D721Med (cell line): ENCODE data around the gene EPS8.
A peak's percentile ranks its signal among the peaks of the same experiment; 100 is the strongest.

Experiments used
- DNase-seq: peaks from one replicate; pipeline ENCODE4 v3.0.0; 2011; ENCODE audit warnings: low spot score; ENCODE audit not compliant: insufficient read length
- FAIRE-seq: peaks from 2 replicates; lab custom pipeline; 2011; peaks lifted over from hg19 to GRCh38; lab: Jason Lieb, UNC
- TF ChIP-seq, protein P1 (sequence below): IDR thresholded peaks from 2 replicates; pipeline ENCODE4 v1.5.1; 2012; ENCODE audit warnings: mild to moderate bottlenecking, control low read depth; ENCODE audit not compliant: insufficient read depth; ENCODE audit errors: missing control alignments

EPS8 gene

DNA sequence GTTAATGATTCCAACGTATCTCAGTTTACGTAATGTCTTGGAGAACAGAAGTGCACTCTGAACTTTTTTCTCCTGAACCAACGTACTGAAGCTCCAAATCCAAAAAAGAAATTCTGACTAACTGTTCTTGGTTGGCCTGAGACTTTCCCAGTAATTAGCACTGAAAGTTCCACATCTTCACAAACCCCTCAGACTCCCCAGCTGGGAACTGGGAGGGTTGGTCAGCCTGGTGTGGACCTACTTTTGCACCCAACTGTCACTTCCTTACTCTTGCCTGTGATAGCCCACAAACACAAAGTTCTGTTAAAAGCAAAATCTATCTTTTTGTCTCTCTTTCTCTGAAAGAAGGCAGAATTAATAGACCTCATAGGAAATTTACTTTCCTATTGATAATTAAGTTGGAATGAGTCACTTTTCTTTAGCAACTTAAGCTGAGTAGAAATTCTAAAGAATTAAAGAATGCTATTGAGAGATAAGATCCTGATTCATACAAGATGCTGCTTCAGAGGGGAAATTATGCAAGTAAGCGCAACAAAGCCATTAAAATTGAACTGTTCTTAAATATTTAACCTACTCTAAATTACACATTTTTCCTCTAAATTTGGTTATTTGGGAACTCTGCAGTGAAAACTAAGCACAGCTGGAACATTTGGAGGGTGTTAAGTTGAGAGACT, 155.0 kb downstream of the EPS8 start:
- TF ChIP-seq, protein P1, sequence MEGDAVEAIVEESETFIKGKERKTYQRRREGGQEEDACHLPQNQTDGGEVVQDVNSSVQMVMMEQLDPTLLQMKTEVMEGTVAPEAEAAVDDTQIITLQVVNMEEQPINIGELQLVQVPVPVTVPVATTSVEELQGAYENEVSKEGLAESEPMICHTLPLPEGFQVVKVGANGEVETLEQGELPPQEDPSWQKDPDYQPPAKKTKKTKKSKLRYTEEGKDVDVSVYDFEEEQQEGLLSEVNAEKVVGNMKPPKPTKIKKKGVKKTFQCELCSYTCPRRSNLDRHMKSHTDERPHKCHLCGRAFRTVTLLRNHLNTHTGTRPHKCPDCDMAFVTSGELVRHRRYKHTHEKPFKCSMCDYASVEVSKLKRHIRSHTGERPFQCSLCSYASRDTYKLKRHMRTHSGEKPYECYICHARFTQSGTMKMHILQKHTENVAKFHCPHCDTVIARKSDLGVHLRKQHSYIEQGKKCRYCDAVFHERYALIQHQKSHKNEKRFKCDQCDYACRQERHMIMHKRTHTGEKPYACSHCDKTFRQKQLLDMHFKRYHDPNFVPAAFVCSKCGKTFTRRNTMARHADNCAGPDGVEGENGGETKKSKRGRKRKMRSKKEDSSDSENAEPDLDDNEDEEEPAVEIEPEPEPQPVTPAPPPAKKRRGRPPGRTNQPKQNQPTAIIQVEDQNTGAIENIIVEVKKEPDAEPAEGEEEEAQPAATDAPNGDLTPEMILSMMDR, result no peak
- DNase-seq, result no peak
- no peak for FAIRE-seq

GRCh38 chr12:15633201-15633600, 156.0 kb downstream of the EPS8 start:
- TF ChIP-seq, protein P1, result no peak
- DNase-seq, result no peak
- peak; percentile 44 for FAIRE-seq

- TF ChIP-seq, protein P1, result no peak
- DNase-seq (no peak), FAIRE-seq (no peak)
Observed at GRCh38 chr12:15632708-15633107, 156.5 kb downstream of the EPS8 start.

GRCh38 chr12:15631007-15631715, 158.0 kb downstream of the EPS8 start:
- FAIRE-seq (no peak), DNase-seq (no peak)
- TF ChIP-seq, protein P1, result no peak

- FAIRE-seq, result no peak
- DNase-seq, result no peak
- TF ChIP-seq, protein P1, result no peak
Observed at GRCh38 chr12:15629761-15630160, 159.4 kb downstream of the EPS8 start.

DNA sequence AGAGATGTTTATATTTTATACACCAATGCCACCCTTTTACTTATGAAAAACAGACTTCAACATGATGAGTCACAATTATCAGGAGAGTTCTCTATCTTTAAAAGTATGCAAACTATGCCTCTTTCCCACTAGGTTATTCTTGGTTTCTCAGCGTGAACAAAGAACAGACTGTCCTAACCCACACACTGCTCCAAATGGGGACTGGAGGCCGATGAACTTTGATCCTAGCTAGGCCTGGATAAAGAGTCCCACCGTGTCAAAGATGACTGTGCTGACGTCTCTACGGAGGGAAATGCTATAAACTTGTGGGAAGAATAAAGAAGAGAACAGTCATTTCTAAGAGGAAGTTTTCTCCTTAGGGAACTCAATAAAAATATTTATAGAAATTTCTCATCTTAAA, 160.1 kb downstream of the EPS8 start:
- no peak for FAIRE-seq
- no peak for DNase-seq
- TF ChIP-seq, protein P1, result no peak
